ENCODE measurements around the gene BCORL1. TPM values are rescaled to one million over a fixed set of nuclear protein-coding genes. Genes with fewer than 3 reads are reported as not detected.
A peak's percentile ranks its signal among the peaks of the same experiment; 100 is the strongest.

Gene BCORL1
- total RNA-seq, 2 donors from 2014 or later: 3.0 to 4.4 TPM

GRCh38 chrX:130020661-130021324 lies 38.4 kb downstream of the BCORL1 start:
- Histone ChIP-seq H3K4me3 (no peak overlapping the region), H3K4me1 (no peaks in the 10 kb centered on the region), H3K36me3 (replicated peaks in 1 of 2; ENCODE audit: insufficient read depth in 1 of 2, low read depth in 2 of 2) (no peaks in the 10 kb centered on the region), H3K27ac (no peak overlapping the region), H3K9me3 (no peaks in the 10 kb centered on the region), H3K27me3 (no peaks in the 10 kb centered on the region)
- TF ChIP-seq POLR2A (IDR thresholded peaks at IDR 0.05): no peak
- TF ChIP-seq CTCF (IDR thresholded peaks at IDR 0.05): no peak
- ATAC-seq (no peak), DNase-seq (no peak)
- 82 to 100% methylated on average over 1 to 15 of the region's 15 CpGs for WGBS, 2 donors
- intact Hi-C loops (cut with DNase I): loop anchor here (10.0 kb wide), 1 partner anchor 96 kb away; no protein-coding TSS in a partner anchor

- H3K27me3 ChIP-seq: no peaks in the 10 kb centered on the region
- H3K4me1 ChIP-seq: no peaks in the 10 kb centered on the region
- no peak overlapping the region for H3K27ac ChIP-seq
- ATAC-seq (peak; percentile 38), DNase-seq (peak; percentile 51 to 78 (median 65))
- TF ChIP-seq CTCF (IDR thresholded peaks at IDR 0.05) (no peak), POLR2A (IDR thresholded peaks at IDR 0.05) (no peak)
- no peak overlapping the region for H3K4me3 ChIP-seq
- 22 to 46% methylated on average over 6 of the region's 9 CpGs for WGBS, 2 donors
- H3K36me3 ChIP-seq (replicated peaks in 1 of 2; ENCODE audit: insufficient read depth in 1 of 2, low read depth in 2 of 2): no peaks in the 10 kb centered on the region
- intact Hi-C loops (cut with DNase I): loop anchor here (10.0 kb wide), 1 partner anchor 99 kb away; no protein-coding TSS in a partner anchor
- no peaks in the 10 kb centered on the region for H3K9me3 ChIP-seq
Observed at GRCh38 chrX:130024127-130024526, 41.7 kb downstream of the BCORL1 start.

- Histone ChIP-seq H3K4me1 (no peaks in the 10 kb centered on the region), H3K27me3 (no peaks in the 10 kb centered on the region), H3K9me3 (no peaks in the 10 kb centered on the region), H3K27ac (no peak overlapping the region), H3K36me3 (replicated peaks in 1 of 2; ENCODE audit: insufficient read depth in 1 of 2, low read depth in 2 of 2) (no peaks in the 10 kb centered on the region), H3K4me3 (no peak overlapping the region)
- no peak for DNase-seq
- ATAC-seq: no peak
- TF ChIP-seq CTCF (IDR thresholded peaks at IDR 0.05): no peak
- no peak for TF ChIP-seq POLR2A (IDR thresholded peaks at IDR 0.05)
- intact Hi-C loops (cut with DNase I): loop anchor here (10.0 kb wide), 1 partner anchor 100 kb away; no protein-coding TSS in a partner anchor
- WGBS, 2 donors: 73 to 84% methylated on average over 6 to 15 of the region's 19 CpGs
Observed at GRCh38 chrX:130025256-130025655, 42.8 kb downstream of the BCORL1 start.

- intact Hi-C loops (cut with DNase I): loop anchor here (10.0 kb wide), 1 partner anchor 103 kb away; no protein-coding TSS in a partner anchor
- ATAC-seq (no peak), DNase-seq (no peak)
- no peaks in the 10 kb centered on the region for H3K4me1 ChIP-seq
- H3K4me3 ChIP-seq: no peak overlapping the region
- no peak overlapping the region for H3K27ac ChIP-seq
- TF ChIP-seq CTCF (IDR thresholded peaks at IDR 0.05): no peak
- no peak for TF ChIP-seq POLR2A (IDR thresholded peaks at IDR 0.05)
- H3K27me3 ChIP-seq: no peaks in the 10 kb centered on the region
- H3K36me3 ChIP-seq (replicated peaks in 1 of 2; ENCODE audit: insufficient read depth in 1 of 2, low read depth in 2 of 2): no peaks in the 10 kb centered on the region
- H3K9me3 ChIP-seq: no peaks in the 10 kb centered on the region
- 79 to 81% methylated on average over 2 to 3 of the region's 4 CpGs for WGBS, 2 donors
Observed at GRCh38 chrX:130027569-130027968, 45.1 kb downstream of the BCORL1 start.

- H3K36me3 ChIP-seq (replicated peaks in 1 of 2; ENCODE audit: insufficient read depth in 1 of 2, low read depth in 2 of 2): no peaks in the 10 kb centered on the region
- H3K9me3 ChIP-seq: no peaks in the 10 kb centered on the region
- 28 to 40% methylated on average over 2 to 5 of the region's 5 CpGs for WGBS, 2 donors
- peak; percentile 44 to 69 (median 50) for DNase-seq
- H3K27me3 ChIP-seq: no peaks in the 10 kb centered on the region
- H3K27ac ChIP-seq: no peak overlapping the region
- no peak for ATAC-seq
- intact Hi-C loops (cut with DNase I): loop anchor here (10.0 kb wide), 1 partner anchor 103 kb away; no protein-coding TSS in a partner anchor
- H3K4me1 ChIP-seq: no peaks in the 10 kb centered on the region
- H3K4me3 ChIP-seq: no peak overlapping the region
- TF ChIP-seq POLR2A (IDR thresholded peaks at IDR 0.05) (no peak), CTCF (IDR thresholded peaks at IDR 0.05) (peak; percentile 54 to 65 (median 59))
Observed at GRCh38 chrX:130028196-130028595, 45.8 kb downstream of the BCORL1 start.

Measured in body of pancreas (tissue), 4 donors.